ENCODE results near the gene RFK.
"Not testable (repeated sequence)": the region's sequence is repeated elsewhere in the genome, so short reads cannot be mapped to it uniquely, and the experiment has no call there.

Gene RFK

DNA sequence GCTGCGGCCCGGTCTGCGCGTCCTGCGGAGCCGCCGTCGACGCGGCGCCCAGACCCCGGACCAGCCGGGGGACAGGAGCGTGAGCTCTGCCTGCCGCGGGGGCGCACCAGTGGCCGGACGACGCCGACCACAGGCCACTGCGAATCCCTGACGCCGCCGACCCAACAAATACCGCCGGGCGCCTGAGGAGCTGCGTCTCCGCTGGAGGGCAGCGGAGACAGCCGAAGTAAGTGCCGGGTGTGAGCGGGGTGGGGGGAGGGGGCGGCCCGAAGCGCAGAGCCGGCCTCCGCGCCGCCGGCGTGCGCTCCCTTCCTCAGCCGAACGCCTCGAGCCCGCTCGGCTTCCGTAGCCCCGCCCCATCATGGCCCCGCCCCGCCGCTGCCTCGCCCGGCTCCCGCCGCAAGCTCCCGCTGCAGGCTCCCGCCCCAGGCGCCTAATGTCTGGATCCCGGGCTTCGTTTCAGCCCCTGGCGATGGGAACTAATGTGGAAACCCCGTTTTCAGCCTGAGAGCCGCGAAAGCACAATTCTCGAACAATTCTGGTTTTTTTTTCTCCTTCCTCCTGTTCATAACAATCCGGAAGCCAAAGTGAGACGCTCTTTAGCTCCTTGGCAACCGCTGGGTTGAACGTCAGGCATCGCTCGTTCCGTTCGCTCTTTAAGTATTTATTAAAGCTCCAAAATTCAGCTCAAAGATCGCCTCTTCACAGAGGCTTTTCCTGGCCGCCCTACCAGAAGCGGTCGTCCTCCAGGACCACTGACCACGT is at the start of gene RFK:
TSS of gene RFK (minus strand) at position 232 of the 765 bp plus-strand sequence. CDS start 255 bp downstream, outside the sequence.
- DNase-seq (ENCODE audit: low read depth in 2 of 2) = peak; percentile 80 to 89

DNA sequence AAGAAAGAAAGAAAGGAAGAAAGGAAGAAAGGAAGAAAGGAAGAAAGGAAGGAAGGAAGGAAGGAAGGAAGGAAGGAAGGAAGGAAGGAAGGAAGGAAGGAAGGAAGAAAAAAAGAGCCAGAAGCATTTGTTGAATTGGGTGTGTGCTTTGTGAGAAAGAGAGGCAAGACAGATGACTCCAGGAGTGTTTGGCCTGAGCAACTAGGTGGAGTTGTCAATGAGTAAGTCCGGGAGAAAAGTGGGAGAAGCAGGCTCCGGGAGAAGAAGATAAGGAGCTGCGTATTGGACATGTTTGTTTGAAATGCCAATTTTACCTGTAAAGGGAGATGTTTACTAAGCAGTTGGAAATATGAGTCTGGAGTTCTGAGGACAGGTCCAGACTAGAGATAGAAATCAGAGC is 49.7 kb upstream of the RFK start:
- DNase-seq (ENCODE audit: low read depth in 2 of 2) = no peak

DNA sequence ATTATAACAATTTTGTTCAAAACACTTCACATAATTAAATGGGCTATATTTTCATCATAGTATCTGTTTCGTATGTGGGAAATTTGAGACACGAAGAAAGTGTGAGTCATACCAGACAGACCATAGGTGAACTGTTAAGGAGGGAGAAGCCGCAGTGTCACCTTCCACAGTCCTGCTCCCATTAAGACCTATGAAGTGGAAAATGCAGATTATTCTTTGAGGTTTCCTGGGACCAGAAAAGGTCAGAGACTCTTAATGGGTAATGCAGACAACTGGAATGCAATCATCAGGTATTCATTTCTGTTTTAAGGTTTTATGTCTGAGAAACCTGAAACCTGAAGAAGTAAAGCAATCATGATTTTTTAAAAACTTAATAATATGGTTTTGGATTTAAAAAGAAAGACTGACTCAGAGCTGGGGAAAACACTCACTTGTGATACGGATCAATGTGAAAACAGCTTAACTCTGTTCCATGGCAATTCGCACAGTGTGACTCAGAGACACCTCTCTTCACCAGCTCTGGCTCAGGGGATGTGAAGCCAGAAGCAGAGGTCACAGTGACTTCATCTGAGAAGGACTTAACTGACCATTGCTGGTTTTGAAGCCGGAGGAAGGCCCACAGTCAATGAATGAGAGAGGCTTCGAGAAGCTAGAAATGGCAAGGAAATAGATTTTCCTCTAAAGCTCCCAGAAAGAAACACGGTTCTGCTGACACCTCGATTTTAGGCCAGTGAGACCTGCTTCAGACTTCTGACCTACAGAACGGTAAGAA is 47.5 kb upstream of the RFK start:
- DNase-seq (ENCODE audit: low read depth in 2 of 2) = peak; percentile 30 to 51

DNA sequence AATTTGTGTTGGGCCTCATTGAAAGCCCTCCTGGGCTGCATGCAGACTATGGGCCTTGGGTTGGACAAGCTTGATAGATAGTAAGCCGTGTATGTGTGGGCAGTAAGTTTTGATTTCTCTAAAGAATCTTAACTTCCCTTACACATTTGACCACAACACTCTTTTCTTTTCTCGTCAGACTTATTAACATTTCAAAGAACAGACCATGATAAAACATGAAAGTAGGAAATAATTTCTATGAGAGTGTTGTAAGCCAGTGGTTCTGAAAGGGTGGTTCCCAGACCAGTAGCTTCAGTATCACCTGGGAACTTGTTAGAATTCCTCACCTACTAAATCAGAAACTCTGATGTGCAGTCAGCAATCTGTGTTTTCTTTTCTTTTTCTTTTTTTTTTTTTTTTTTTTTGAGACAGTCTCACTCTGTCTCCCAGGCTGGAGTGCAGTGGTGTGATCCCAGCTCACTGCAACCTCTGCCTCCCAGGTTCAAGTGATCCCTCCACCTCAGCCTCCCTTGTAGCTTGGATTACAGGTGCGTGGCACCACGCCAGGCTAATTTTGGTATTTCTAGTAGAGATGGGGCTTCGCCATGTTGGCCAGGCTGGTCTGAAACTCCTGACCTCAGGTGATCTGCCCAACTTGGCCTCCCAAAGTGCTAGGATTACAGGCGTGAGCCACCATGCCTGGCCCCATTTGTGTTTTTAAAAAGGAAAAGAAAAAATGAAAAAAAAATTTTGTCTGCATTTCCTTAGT is 44.8 kb upstream of the RFK start:
- no peak for DNase-seq (ENCODE audit: low read depth in 2 of 2)

DNA sequence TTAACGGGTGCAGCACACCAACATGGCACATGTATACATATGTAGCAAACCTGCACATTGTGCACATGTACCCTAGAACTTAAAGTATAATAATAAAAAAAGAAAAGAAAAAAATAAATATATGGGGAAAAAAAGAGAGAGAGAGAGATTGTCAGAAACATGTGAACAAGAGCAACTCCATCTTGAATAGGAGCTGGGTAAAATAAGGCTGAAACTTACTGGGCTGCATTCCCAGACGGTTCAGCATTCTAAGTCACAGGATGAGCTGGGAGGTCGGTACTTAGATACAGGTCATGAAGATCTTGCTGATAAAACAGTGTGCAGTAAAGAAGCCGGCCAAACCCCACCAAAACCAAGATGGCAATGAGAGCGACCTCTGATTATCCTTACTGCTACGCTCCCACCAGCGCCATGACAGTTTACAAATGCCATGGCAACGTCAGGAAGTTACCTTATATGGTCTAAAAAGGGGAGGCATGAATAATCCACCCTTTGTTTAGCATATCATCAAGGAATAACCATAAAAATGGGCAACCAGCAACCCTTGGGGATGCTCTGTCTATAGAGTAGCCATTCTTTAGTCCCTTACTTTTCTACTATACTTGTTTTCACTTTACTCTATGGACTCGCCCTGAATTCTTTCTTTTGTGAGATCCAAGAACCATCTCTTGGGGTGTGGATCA is 42.9 kb upstream of the RFK start:
- DNase-seq (ENCODE audit: low read depth in 2 of 2) = not testable (repeated sequence)

- DNase-seq (ENCODE audit: low read depth in 2 of 2) = not testable (repeated sequence)
These were observed 40.7 kb upstream of the RFK start for GRCh38 chr9:76434897-76435296.

DNA sequence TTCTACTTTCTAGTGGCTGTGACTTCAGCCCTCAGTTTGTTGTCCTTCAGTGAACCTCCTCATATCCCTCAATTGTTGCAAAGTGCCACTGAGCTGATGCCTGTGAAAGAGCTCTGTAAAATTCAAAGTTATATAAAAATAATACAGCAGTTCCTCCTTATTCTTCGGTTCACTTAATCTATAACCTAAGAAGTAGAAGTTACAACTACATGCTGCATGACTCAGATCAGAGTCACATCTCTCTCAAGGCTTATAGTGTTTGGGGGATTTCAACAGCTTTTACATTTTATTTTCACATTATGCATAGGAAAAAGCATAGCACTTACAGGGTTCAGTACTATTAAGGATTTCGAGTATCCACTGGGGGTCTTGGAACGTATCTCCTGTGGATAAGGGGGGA is 39.6 kb upstream of the RFK start:
- DNase-seq (ENCODE audit: low read depth in 2 of 2) = no peak

GRCh38 chr9:76433406-76433805 is 39.2 kb upstream of the RFK start:
- DNase-seq (ENCODE audit: low read depth in 2 of 2) = no peak

DNA sequence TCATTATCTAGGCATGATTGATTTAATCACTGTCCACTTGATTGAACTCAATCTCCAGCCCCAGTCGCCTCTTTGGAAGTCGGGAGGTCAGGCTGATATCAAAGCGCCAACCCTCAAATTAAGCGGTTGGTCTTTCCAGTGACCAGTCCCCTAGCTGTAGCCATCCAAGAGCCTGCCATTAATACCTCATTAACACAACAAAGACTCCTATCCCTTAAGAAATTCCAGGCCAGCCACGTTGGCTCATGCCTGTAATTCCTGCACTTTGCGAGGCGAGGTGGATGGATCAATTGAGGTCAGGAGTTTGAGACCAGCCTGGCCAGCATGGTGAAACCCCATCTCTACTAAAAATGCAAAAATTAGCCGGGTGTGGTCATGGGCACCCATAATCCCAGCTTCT is 37.4 kb upstream of the RFK start:
- DNase-seq (ENCODE audit: low read depth in 2 of 2) = no peak

GRCh38 chr9:76426807-76427419 is 32.7 kb upstream of the RFK start:
- no peak for DNase-seq (ENCODE audit: low read depth in 2 of 2)

DNA sequence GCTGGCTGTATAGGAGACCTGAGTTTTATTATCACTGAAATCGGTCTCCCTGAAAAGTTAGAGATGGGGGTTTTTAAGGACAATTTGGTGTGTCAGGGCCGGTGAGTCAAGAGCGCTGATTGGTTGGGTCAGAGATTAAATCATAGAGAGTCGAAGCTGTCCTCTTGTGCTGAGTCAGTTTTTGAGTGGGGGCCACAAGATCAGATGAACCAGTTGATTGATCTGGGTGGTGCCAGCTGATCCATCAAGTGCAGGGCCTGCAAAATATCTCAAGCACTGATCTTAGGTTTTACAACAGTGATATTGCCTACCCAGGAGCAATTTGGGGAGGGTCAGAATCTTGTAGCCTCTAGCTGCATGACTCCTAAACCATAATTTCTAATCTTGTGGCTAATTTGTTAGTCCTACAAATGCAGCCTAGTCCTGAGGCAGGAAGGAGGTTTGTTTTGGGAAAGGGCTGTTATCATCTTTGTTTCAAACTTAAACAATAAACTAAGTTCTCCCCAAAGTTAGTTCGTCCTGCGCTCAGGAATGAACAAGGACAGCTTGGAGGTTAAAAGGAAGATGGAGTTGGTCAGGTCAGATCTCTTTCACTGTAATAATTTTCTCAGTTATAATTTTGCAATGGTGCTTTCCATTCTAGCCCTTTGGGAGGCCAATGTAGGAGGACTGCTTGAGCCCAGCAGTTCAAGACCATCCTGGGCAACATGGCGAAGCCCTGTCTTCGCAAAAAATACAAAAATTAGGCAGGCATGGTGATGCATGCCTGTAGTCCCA is 31.6 kb upstream of the RFK start:
- DNase-seq (ENCODE audit: low read depth in 2 of 2) = no peak

GRCh38 chr9:76424491-76424890 is 30.3 kb upstream of the RFK start:
- no peak for DNase-seq (ENCODE audit: low read depth in 2 of 2)

GRCh38 chr9:76423216-76424177 is 29.3 kb upstream of the RFK start:
- no peak for DNase-seq (ENCODE audit: low read depth in 2 of 2)

GRCh38 chr9:76419782-76420380 is 25.7 kb upstream of the RFK start:
- no peak for DNase-seq (ENCODE audit: low read depth in 2 of 2)

- no peak for DNase-seq (ENCODE audit: low read depth in 2 of 2)
These were observed 23.2 kb upstream of the RFK start for GRCh38 chr9:76417394-76417793.

GRCh38 chr9:76415731-76416130 is 21.5 kb upstream of the RFK start:
- DNase-seq (ENCODE audit: low read depth in 2 of 2) = no peak

- no peak for DNase-seq (ENCODE audit: low read depth in 2 of 2)
These were observed 20.9 kb upstream of the RFK start for GRCh38 chr9:76415154-76415553.

DNA sequence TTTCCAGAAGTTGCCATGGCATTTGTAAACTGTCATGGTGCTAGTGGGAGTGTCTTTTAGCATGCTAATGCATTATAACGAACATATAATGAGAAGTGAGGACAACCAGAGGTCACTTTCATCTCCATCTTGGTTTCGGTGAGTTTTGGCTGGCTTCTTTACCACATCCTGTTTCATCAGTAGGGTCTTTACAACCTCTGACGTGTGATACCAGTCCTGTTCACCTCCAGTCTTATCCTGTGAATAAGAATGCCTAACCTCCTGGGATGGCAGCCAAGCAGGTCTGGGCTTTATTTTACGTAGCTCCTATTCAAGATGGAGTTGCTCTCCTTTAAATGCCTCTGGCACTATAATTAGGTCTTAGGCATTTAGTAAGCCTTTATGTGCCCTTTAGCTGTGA is 20.4 kb upstream of the RFK start:
- DNase-seq (ENCODE audit: low read depth in 2 of 2) = no peak

DNA sequence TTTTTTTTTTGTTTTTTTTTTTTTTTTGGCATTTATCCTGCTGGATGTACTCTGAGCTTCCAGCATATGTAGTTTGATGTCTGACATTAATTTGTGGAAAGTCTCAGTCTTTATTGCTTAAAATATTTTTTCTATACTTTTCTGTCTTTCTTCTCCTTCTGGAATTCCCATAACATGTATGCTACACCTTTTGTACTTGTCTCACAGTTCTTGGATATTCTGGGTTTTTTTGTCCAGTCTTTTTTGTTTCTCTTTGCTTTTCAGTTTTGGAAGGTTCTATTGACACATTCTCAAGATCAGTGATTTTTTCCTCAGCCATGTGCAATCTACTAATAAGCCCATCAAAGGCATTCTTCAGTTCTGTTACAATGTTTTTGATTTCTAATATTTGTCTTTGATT is 19.4 kb upstream of the RFK start:
- DNase-seq (ENCODE audit: low read depth in 2 of 2) = no peak

Measured in stimulated activated CD4-positive, alpha-beta T cell treated with anti-CD3 and anti-CD28 coated beads, Interleukin-15, amount 100 ng/mL, for 48 hours (primary cell).